OCI-LY1 (cell line): ENCODE results near the gene FPR2.

ENCODE experiments used
- EZH2 ChIP-seq: fragments of 200-600 bp; sonication (generic), shearing (Covaris generic); IDR thresholded peaks from 2 replicates; pipeline ENCODE4 v1.8.0; 2017; ENCODE audit warnings: borderline replicate concordance, mixed run types, mild to moderate bottlenecking, antibody characterized with exemption, low read length, moderate library complexity, mixed read lengths
- TF ChIP-seq, protein P1 (sequence below): fragments of 200-600 bp; sonication (generic), shearing (Covaris generic); IDR thresholded peaks from 2 replicates; pipeline ENCODE4 v1.5.1; 2017; ENCODE audit warnings: mild to moderate bottlenecking, antibody characterized with exemption, low read length, moderate library complexity, mixed read lengths

- TF ChIP-seq, protein P1, sequence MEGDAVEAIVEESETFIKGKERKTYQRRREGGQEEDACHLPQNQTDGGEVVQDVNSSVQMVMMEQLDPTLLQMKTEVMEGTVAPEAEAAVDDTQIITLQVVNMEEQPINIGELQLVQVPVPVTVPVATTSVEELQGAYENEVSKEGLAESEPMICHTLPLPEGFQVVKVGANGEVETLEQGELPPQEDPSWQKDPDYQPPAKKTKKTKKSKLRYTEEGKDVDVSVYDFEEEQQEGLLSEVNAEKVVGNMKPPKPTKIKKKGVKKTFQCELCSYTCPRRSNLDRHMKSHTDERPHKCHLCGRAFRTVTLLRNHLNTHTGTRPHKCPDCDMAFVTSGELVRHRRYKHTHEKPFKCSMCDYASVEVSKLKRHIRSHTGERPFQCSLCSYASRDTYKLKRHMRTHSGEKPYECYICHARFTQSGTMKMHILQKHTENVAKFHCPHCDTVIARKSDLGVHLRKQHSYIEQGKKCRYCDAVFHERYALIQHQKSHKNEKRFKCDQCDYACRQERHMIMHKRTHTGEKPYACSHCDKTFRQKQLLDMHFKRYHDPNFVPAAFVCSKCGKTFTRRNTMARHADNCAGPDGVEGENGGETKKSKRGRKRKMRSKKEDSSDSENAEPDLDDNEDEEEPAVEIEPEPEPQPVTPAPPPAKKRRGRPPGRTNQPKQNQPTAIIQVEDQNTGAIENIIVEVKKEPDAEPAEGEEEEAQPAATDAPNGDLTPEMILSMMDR: no peak
- TF ChIP-seq EZH2: no peak
Measured at GRCh38 chr19:51743405-51743804, 17.6 kb upstream of the FPR2 start.
